Stimulated activated CD8-positive, alpha-beta memory T cell treated with anti-CD3 and anti-CD28 coated beads, Interleukin-7, amount 100 ng/mL, for 1 hour (primary cell): ENCODE measurements around the gene VCL.
"Not testable (repeated sequence)": the region's sequence is repeated elsewhere in the genome, so short reads cannot be mapped to it uniquely, and the experiment has no call there.

Experiments used
- DNase-seq, 2 donors: peaks; one replicate each; pipeline ENCODE4 v3.0.0-alpha.2; 2020; ENCODE audit warnings: low read depth in 2 of 2

VCL gene

GRCh38 chr10:74039561-74040145 is 41.7 kb downstream of the VCL start:
- no peak for DNase-seq

- DNase-seq: no peak
Observed at GRCh38 chr10:74040200-74041126, 42.5 kb downstream of the VCL start.

GRCh38 chr10:74044419-74044818 is 46.5 kb downstream of the VCL start:
- no peak for DNase-seq

GRCh38 chr10:74047304-74047703 is 49.4 kb downstream of the VCL start:
- DNase-seq: no peak

GRCh38 chr10:74047871-74048270 is 50.0 kb downstream of the VCL start:
- no peak for DNase-seq

- no peak for DNase-seq
Observed at GRCh38 chr10:74048433-74048832, 50.5 kb downstream of the VCL start.

GRCh38 chr10:74049955-74050354 is 52.0 kb downstream of the VCL start:
- DNase-seq: no peak

GRCh38 chr10:74050653-74051052 is 52.7 kb downstream of the VCL start:
- no peak for DNase-seq

GRCh38 chr10:74051736-74052342 is 53.9 kb downstream of the VCL start:
- no peak for DNase-seq

- DNase-seq: no peak
Observed at GRCh38 chr10:74052994-74053393, 55.1 kb downstream of the VCL start.

- DNase-seq: no peak
Observed at GRCh38 chr10:74055383-74056049, 57.6 kb downstream of the VCL start.

GRCh38 chr10:74056050-74056818 is 58.3 kb downstream of the VCL start:
- no peak for DNase-seq

- DNase-seq: no peak
Observed at GRCh38 chr10:74058071-74058470, 60.2 kb downstream of the VCL start.

- DNase-seq: no peak
Observed at GRCh38 chr10:74058658-74059057, 60.7 kb downstream of the VCL start.

GRCh38 chr10:74061104-74061503 is 63.2 kb downstream of the VCL start:
- no peak for DNase-seq

GRCh38 chr10:74061978-74062377 is 64.1 kb downstream of the VCL start:
- DNase-seq: not testable (repeated sequence)

GRCh38 chr10:74063256-74063655 is 65.3 kb downstream of the VCL start:
- DNase-seq: no peak

- no peak for DNase-seq
Observed at GRCh38 chr10:74067373-74068352, 69.7 kb downstream of the VCL start.

GRCh38 chr10:74071157-74071556 is 73.2 kb downstream of the VCL start:
- DNase-seq: no peak

- no peak for DNase-seq
Observed at GRCh38 chr10:74072503-74072902, 74.6 kb downstream of the VCL start.
